ENCODE results near the gene ANKS1A.

ANKS1A gene

GRCh38 chr6:35076997-35077712 lies 188.1 kb downstream of the ANKS1A start:
- FAIRE-seq = no peak

GRCh38 chr6:35077713-35078105 lies 188.7 kb downstream of the ANKS1A start:
- FAIRE-seq = no peak

- FAIRE-seq = no peak
Measured at GRCh38 chr6:35078226-35078850, 189.3 kb downstream of the ANKS1A start.

- FAIRE-seq = no peak
Measured at GRCh38 chr6:35078896-35079295, 189.8 kb downstream of the ANKS1A start.

- FAIRE-seq = no peak
Measured at GRCh38 chr6:35079311-35080000, 190.4 kb downstream of the ANKS1A start.

GRCh38 chr6:35080016-35080680 lies 191.1 kb downstream of the ANKS1A start:
- FAIRE-seq = no peak

- FAIRE-seq = no peak
Measured at GRCh38 chr6:35080821-35081425, 191.9 kb downstream of the ANKS1A start.

GRCh38 chr6:35081426-35081851 lies 192.4 kb downstream of the ANKS1A start:
- no peak for FAIRE-seq

- no peak for FAIRE-seq
Measured at GRCh38 chr6:35082046-35082732, 193.1 kb downstream of the ANKS1A start.

GRCh38 chr6:35082733-35083403 lies 193.8 kb downstream of the ANKS1A start:
- no peak for FAIRE-seq

- FAIRE-seq = no peak
Measured at GRCh38 chr6:35083507-35083906, 194.5 kb downstream of the ANKS1A start.

- FAIRE-seq = no peak
Measured at GRCh38 chr6:35084041-35084491, 195.0 kb downstream of the ANKS1A start.

- FAIRE-seq = no peak
Measured at GRCh38 chr6:35084511-35085203, 195.6 kb downstream of the ANKS1A start.

- FAIRE-seq = no peak
Measured at GRCh38 chr6:35085359-35086281, 196.6 kb downstream of the ANKS1A start.

GRCh38 chr6:35086282-35086632 lies 197.2 kb downstream of the ANKS1A start:
- no peak for FAIRE-seq

- FAIRE-seq = no peak
Measured at GRCh38 chr6:35086636-35087360, 197.7 kb downstream of the ANKS1A start.

- no peak for FAIRE-seq
Measured at GRCh38 chr6:35087361-35088280, 198.6 kb downstream of the ANKS1A start.
